ENCODE measurements around the gene TENM4.

DNA sequence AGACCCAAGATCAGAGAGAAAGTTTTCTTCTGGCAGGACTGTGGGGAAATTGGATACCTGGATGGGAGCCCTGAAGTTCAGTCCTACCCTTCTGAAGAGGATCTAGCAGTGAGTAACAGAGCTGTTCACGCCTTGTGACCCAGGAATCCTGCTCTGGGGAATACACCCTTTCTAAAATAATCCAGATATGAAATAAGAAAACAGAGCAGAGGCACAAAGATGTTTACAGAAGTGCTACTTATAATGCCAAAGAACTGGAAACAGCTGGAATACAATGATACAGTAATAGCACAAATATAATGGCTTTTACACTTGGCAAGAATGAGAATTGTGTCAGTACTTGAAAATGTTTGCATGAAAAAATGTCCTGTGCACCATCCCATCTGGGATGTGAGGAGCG lies 562.2 kb downstream of the TENM4 start:
- TF ChIP-seq, protein P1, sequence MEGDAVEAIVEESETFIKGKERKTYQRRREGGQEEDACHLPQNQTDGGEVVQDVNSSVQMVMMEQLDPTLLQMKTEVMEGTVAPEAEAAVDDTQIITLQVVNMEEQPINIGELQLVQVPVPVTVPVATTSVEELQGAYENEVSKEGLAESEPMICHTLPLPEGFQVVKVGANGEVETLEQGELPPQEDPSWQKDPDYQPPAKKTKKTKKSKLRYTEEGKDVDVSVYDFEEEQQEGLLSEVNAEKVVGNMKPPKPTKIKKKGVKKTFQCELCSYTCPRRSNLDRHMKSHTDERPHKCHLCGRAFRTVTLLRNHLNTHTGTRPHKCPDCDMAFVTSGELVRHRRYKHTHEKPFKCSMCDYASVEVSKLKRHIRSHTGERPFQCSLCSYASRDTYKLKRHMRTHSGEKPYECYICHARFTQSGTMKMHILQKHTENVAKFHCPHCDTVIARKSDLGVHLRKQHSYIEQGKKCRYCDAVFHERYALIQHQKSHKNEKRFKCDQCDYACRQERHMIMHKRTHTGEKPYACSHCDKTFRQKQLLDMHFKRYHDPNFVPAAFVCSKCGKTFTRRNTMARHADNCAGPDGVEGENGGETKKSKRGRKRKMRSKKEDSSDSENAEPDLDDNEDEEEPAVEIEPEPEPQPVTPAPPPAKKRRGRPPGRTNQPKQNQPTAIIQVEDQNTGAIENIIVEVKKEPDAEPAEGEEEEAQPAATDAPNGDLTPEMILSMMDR (IDR thresholded peaks at IDR 0.05 in 4 of 5, conservative IDR thresholded peaks at IDR 0.05 in 1 of 5), result no peak
- no peak for TF ChIP-seq POLR2A (IDR thresholded peaks at IDR 0.05)

Data from gastrocnemius medialis (tissue), 4 donors.